Ascending aorta (tissue), 2 donors: ENCODE data around the gene TSHZ1. TPM values are rescaled to one million over a fixed set of nuclear protein-coding genes. Genes with fewer than 3 reads are reported as not detected.

Source experiments
- DNase-seq, 2 donors: peaks; one replicate each; pipeline ENCODE4 v3.0.0-alpha.2; 2019; ENCODE audit warnings: low spot score in 2 of 2
- H3K27ac ChIP-seq, 2 donors: fragments of 200-600 bp; sonication (generic); one replicate each; pipeline ENCODE4 v1.5.1; 2016 to 2017; ENCODE audit warnings: mild to moderate bottlenecking in 1 of 2
- H3K27me3 ChIP-seq: fragments of 200-600 bp; sonication (generic); one replicate; pipeline ENCODE4 v1.5.1; 2017
- H3K36me3 ChIP-seq, 2 donors: fragments of 200-600 bp; sonication (generic); one replicate each; pipeline ENCODE4 v1.5.1; 2016
- H3K4me1 ChIP-seq, 2 donors: fragments of 200-600 bp; sonication (generic); one replicate each; pipeline ENCODE4 v1.5.1; 2016 to 2017; ENCODE audit warnings: mild to moderate bottlenecking in 1 of 2
- H3K4me3 ChIP-seq, 2 donors: fragments of 200-600 bp; sonication (generic); one replicate each; pipeline ENCODE4 v1.5.1; 2016 to 2017; ENCODE audit warnings: mild to moderate bottlenecking in 1 of 2
- H3K9me3 ChIP-seq, 2 donors: fragments of 200-600 bp; sonication (generic); one replicate each; pipeline ENCODE4 v1.5.1; 2016
- CTCF ChIP-seq, 3 experiments: fragments of 200-600 bp in 2 of 3; fragments of 450-650 bp in 1 of 3; sonication (generic) in 2 of 3; IDR thresholded peaks; one replicate each; pipeline ENCODE4 v1.5.1; 2016 to 2019; ENCODE audit warnings: antibody characterized with exemption in 3 of 3, mild to moderate bottlenecking in 1 of 3, moderate library complexity in 1 of 3
- intact Hi-C: fragments of 100-400 bp; cut with DNase I; formaldehyde crosslinking; loops from one replicate; pipeline ENCODE4 v1.15.1; 2023
- total RNA-seq: library from RNA; depleted of rRNA; stranded (reverse); fragments of >200 nt; gene quantifications from one replicate; pipeline ENCODE4 v1.1.0, GENCODE V29; 2016

Gene TSHZ1
- total RNA-seq, 1 donor from 2014 or later: 13.3 TPM

DNA sequence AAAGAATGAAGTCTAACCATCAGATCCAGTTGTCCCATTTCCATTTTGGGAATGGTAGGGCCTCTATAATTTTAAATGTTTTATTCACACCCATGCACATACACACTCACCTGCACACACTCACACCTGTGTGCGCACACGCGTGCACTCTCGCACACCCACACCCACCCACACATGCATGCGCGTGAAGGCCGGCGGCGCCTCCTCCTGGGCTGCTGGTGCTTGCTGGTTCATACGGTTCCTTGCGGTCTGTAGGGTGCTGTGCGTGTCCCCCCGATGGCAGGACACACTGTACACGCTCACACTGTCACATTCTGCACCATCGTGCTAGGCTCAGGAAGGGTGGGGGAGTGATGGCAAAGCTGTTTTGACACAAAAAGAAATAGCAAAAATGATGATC lies 63.2 kb downstream of the TSHZ1 start:
- Histone ChIP-seq H3K4me3 (no peak overlapping the region), H3K9me3 (no peaks in the 10 kb centered on the region), H3K27ac (no peak overlapping the region), H3K4me1 (no peaks in the 10 kb centered on the region), H3K27me3 (no peaks in the 10 kb centered on the region), H3K36me3 (no peaks in the 10 kb centered on the region)
- no peak for DNase-seq
- intact Hi-C loops: no loop called here
- no peak for TF ChIP-seq CTCF (IDR thresholded peaks at IDR 0.05)

GRCh38 chr18:75275226-75275625 lies 64.6 kb downstream of the TSHZ1 start:
- Histone ChIP-seq H3K4me3 (no peak overlapping the region), H3K9me3 (no peaks in the 10 kb centered on the region), H3K4me1 (peaks cover 0 to 2% of the 10 kb centered on the region in 2 donors), H3K36me3 (no peaks in the 10 kb centered on the region), H3K27ac (no peak overlapping the region), H3K27me3 (no peaks in the 10 kb centered on the region)
- intact Hi-C loops: no loop called here
- DNase-seq: no peak
- no peak for TF ChIP-seq CTCF (IDR thresholded peaks at IDR 0.05)

DNA sequence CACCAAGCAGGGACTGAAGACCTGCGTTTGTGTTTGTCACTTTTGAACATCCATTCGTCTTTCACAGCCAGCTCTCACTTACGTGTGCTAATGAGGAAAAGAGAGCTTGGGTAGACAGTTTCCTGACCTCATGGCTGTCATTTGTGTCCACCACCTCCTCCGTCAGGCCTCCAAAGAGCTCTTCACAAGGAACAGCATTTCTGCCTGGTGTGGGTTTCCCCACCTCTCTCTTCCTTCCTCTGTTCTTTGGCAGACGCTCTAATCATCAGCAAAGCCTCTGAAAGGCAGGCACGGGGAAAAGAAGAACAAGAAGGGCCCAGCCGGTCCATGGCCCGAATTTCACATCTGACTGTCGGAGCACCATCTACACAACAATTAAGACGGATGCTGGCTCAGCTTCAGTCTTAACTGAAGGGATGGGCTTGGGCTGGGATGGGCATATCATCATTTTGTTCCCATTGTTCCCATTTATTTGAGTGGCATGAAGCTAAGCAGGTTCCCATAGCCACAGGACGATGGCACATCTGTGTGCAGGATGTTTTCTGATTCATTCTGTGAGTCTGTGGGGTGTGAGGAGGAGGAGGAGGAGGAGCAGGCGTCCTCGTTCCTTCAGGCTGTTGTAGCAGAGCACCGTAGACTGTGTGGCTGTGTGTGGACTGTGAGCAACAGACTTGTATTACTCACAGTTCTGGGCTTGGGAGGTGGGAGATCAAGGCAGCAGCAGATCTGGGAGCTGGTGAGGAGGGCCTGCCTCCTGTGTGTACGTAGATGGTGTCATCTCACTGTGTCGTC lies 66.4 kb downstream of the TSHZ1 start:
- H3K9me3 ChIP-seq: no peaks in the 10 kb centered on the region
- intact Hi-C loops: no loop called here
- H3K27me3 ChIP-seq: no peaks in the 10 kb centered on the region
- H3K36me3 ChIP-seq: no peaks in the 10 kb centered on the region
- H3K27ac ChIP-seq: no peak overlapping the region
- no peak for TF ChIP-seq CTCF (IDR thresholded peaks at IDR 0.05)
- DNase-seq: no peak
- no peak overlapping the region for H3K4me3 ChIP-seq
- H3K4me1 ChIP-seq: peaks cover 0 to 2% of the 10 kb centered on the region in 2 donors

DNA sequence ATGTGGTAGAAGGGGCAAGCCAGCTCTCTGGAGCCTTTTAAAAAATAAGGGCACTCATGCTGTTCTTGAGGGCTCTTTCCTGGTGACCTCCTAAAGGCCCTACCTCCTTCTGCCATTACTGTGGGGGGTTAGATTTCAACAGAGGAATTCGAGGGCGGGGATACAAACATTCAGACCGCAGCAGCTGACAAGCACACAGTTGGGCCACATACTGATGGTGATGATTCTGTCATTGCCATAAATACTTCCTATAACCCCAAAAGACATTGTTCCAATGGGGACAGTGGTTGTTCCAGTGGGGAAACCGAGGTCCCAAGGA lies 67.0 kb downstream of the TSHZ1 start:
- H3K4me1 ChIP-seq: peaks cover 0 to 2% of the 10 kb centered on the region in 2 donors
- no peak overlapping the region for H3K4me3 ChIP-seq
- no peaks in the 10 kb centered on the region for H3K9me3 ChIP-seq
- no peak overlapping the region for H3K27ac ChIP-seq
- H3K36me3 ChIP-seq: no peaks in the 10 kb centered on the region
- no peaks in the 10 kb centered on the region for H3K27me3 ChIP-seq
- no peak for DNase-seq
- intact Hi-C loops: no loop called here
- no peak for TF ChIP-seq CTCF (IDR thresholded peaks at IDR 0.05)

DNA sequence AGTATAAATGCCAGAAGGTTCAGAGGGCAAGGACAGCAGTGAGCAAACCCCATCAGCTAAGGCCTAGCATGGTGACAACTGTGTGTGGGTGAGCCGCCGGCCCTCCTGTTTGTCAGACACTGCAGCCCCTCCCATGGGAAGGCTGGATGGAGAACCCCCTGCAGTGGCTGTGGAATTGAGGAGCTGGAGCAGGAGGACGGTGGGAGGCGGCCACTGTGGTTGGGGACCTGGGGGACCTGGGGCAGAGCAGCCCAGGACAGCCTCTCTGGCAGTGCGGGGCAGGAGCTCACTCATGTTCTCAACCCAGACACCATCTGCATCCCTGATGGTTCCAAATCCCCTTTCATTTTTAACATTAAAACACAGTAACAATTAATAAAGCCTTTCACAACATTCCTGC lies 68.8 kb downstream of the TSHZ1 start:
- no peaks in the 10 kb centered on the region for H3K27me3 ChIP-seq
- no peak for TF ChIP-seq CTCF (IDR thresholded peaks at IDR 0.05)
- DNase-seq: no peak
- no peak overlapping the region for H3K4me3 ChIP-seq
- intact Hi-C loops: no loop called here
- H3K4me1 ChIP-seq: peaks cover 0 to 2% of the 10 kb centered on the region in 2 donors
- no peaks in the 10 kb centered on the region for H3K9me3 ChIP-seq
- H3K27ac ChIP-seq: no peak overlapping the region
- H3K36me3 ChIP-seq: no peaks in the 10 kb centered on the region
